Activated CD4-positive, CD25-positive, alpha-beta regulatory T cell treated with anti-CD3 and anti-CD28 coated beads, Interleukin-2, amount 50 U/mL, for 72 hours (primary cell): ENCODE data around the gene NEUROD1.

ENCODE experiments used
- DNase-seq: peaks from one replicate; pipeline ENCODE4 v3.0.0; 2021

NEUROD1 gene

GRCh38 chr2:181679544-181679979, 755 bp downstream of the NEUROD1 start:
- DNase-seq: no peak

- no peak for DNase-seq
Measured at GRCh38 chr2:181678861-181679543, 1.3 kb downstream of the NEUROD1 start.

GRCh38 chr2:181677912-181678586, 2.3 kb downstream of the NEUROD1 start:
- peak; percentile 46 for DNase-seq

GRCh38 chr2:181675254-181675653, 5.1 kb downstream of the NEUROD1 start:
- no peak for DNase-seq

GRCh38 chr2:181674461-181674860, 5.9 kb downstream of the NEUROD1 start:
- DNase-seq: no peak

- DNase-seq: no peak
Measured at GRCh38 chr2:181673173-181673572, 7.1 kb downstream of the NEUROD1 start.

- DNase-seq: no peak
Measured at GRCh38 chr2:181672255-181673008, 7.9 kb downstream of the NEUROD1 start.

- DNase-seq: no peak
Measured at GRCh38 chr2:181670632-181671031, 9.7 kb downstream of the NEUROD1 start.

- no peak for DNase-seq
Measured at GRCh38 chr2:181667234-181667633, 13.1 kb downstream of the NEUROD1 start.

- DNase-seq: no peak
Measured at GRCh38 chr2:181662287-181662686, 18.0 kb downstream of the NEUROD1 start.

GRCh38 chr2:181660181-181660580, 20.1 kb downstream of the NEUROD1 start:
- no peak for DNase-seq

- DNase-seq: no peak
Measured at GRCh38 chr2:181658444-181658843, 21.9 kb downstream of the NEUROD1 start.

- no peak for DNase-seq
Measured at GRCh38 chr2:181657379-181657778, 22.9 kb downstream of the NEUROD1 start.

GRCh38 chr2:181656450-181657291, 23.6 kb downstream of the NEUROD1 start, which contains the start of gene CERKL:
CERKL (minus strand) TSS chr2:181657105; CDS start chr2:181657006, 99 bp downstream.
- peak; percentile 33 for DNase-seq

- no peak for DNase-seq
Measured at GRCh38 chr2:181655519-181655918, 24.8 kb downstream of the NEUROD1 start.

GRCh38 chr2:181649436-181649979, 30.8 kb downstream of the NEUROD1 start:
- DNase-seq: no peak

GRCh38 chr2:181648478-181649155, 31.7 kb downstream of the NEUROD1 start:
- DNase-seq: no peak

GRCh38 chr2:181646415-181646987, 33.8 kb downstream of the NEUROD1 start:
- no peak for DNase-seq

GRCh38 chr2:181643151-181643550, 37.2 kb downstream of the NEUROD1 start:
- DNase-seq: no peak

- DNase-seq: no peak
Measured at GRCh38 chr2:181642086-181642485, 38.2 kb downstream of the NEUROD1 start.

GRCh38 chr2:181639686-181640085, 40.6 kb downstream of the NEUROD1 start:
- DNase-seq: no peak
